ENCODE data around the gene ADAP1.

DNA sequence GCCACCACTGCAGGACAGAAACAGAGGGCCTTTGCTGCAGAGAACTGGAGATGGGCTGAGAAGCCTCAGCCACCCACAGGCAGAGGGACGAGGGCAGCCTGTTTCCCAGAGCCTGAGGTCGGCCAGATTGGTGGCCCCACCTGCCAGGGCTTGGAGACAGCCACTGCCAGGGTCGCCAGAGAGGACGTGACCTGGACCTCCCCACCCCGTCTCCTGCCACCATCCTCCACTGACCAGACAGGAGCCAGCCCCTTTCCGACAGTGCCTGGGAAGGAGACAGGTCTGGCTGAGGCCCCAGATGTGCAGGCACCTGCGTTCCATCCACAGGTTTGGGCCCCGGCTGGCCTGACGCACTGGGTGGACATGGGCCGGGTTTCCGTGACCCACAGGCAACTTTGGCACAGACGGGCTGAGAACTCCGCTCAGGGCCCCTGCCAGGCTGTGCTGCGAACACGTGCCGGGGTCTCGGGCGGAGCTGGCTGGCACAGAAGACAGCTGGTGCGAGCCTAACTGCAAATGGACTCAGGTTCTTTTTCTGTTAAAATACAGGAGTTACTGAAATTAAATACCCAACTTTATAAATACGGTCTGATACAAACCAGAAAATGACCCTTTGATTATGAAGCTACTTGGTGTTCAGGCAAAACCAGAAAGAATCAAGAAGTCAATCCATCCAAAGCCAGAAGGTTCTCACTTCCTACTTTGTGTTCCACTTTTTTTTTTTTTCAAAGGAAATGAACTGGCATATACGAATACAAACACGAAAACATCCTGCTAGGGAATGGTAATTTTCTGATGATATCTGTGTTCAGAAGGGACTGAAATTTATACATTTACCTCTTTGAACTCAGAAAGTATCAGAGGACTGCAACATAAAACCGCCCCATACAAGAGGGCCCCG lies 14.0 kb upstream of the ADAP1 start:
- TF ChIP-seq EZH2phosphoT487 (IDR thresholded peaks at IDR 0.05; ENCODE audit: insufficient read depth, low read depth) (no peak), EZH2 (IDR thresholded peaks at IDR 0.05; ENCODE audit: insufficient read depth, poor library complexity, severe bottlenecking) (no peak)
